Thyroid gland (tissue), 4 donors: Measurements from ENCODE around the gene ABHD8.

Experiments used
- CTCF ChIP-seq, 6 experiments: fragments of 200-600 bp in 3 of 6; fragments of 450-650 bp in 3 of 6; sonication (generic) in 3 of 6; IDR thresholded peaks; one replicate each; pipeline ENCODE4 v1.5.1; 2016 to 2019; ENCODE audit warnings: antibody characterized with exemption in 6 of 6, mild to moderate bottlenecking in 2 of 6, inconsistent platforms in 1 of 6, moderate library complexity in 1 of 6
- POLR2A ChIP-seq, 2 donors: fragments of 450-650 bp; IDR thresholded peaks; one replicate each; pipeline ENCODE4 v1.6.1; 2017; ENCODE audit warnings: antibody characterized with exemption in 2 of 2, mild to moderate bottlenecking in 2 of 2, moderate library complexity in 1 of 2

DNA sequence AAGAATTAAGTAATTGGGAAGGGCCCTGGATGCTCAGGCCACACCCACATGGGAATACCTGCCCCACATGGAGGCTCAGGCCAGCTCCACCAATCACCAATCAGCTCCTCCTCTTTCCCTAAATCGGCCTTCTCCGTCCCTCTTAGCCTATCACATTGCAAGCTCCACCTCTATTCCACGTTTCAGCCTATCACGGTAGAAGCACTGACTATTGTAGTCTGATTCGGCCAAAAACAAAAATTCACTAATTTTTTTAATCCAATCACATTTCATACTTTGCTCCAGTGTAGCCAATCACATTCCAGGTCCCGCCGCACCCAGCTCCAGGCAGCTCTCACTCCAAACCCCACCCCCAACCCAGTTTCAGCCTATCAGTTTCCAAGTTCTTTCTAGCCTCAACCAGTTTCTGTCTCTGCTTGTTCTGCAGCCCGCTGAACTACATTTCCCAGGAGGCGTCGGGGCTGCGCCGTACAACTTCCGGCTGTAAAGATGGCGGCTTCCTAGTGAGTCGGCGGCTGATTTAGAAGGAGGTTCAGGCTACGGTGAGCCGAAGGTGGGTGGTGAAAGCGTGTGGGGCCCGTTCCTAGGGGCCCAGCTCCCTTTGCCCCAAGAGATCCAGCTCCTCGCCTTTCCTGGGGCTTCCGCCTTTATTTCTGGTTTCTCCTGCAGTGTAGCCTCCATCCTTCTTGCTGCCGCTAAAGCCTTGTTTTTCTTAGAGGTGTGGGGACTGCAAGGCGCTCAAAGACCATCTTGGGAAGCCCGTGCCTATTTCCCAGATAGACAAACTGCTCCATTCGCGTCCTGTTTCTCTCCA is 36.0 kb downstream of the ABHD8 start, which contains the start of gene BABAM1:
- no peak for TF ChIP-seq CTCF (IDR thresholded peaks at IDR 0.05)
- peak in 1 of 2 donors; percentile 41 for TF ChIP-seq POLR2A (IDR thresholded peaks at IDR 0.05)
